NCI-H460 (cell line): ENCODE results near the gene MGAT3. TPM values are rescaled to one million over a fixed set of nuclear protein-coding genes. Genes with fewer than 3 reads are reported as not detected.

Experiments
- total RNA-seq: library from RNA; depleted of rRNA; stranded (reverse); fragments of >200 nt; shearing (Covaris generic); gene quantifications from 2 replicates; pipeline ENCODE4 v1.2.3, GENCODE V29; 2014; rRNA removed

Gene MGAT3
- total RNA-seq, 1 experiment from 2014 or later: 0.02 TPM

Other genes with a start within 250 kb of the MGAT3 start
- gene PDGFB, start 212.0 kb upstream of the MGAT3 start, total RNA-seq: not detected in 2 replicates
- gene RPL3, start 137.4 kb upstream of the MGAT3 start, total RNA-seq: 1,994 and 2,502 TPM in 2 replicates
- 3.1 and 7.0 TPM in 2 replicates for gene SYNGR1, start 107.0 kb upstream of the MGAT3 start, total RNA-seq
- gene TAB1, start 57.2 kb upstream of the MGAT3 start, total RNA-seq: 8.0 and 8.9 TPM in 2 replicates
- gene MIEF1, start 45.3 kb downstream of the MGAT3 start, total RNA-seq: 35.4 and 38.5 TPM in 2 replicates
- 816 and 819 TPM in 2 replicates for gene ATF4, start 63.5 kb downstream of the MGAT3 start, total RNA-seq
- gene RPS19BP1, start 75.7 kb downstream of the MGAT3 start, total RNA-seq: 80.2 and 85.8 TPM in 2 replicates
- 0.05 TPM in 1 of 2 replicates, not detected in the other for gene CACNA1I, start 113.7 kb downstream of the MGAT3 start, total RNA-seq